Esophagus mucosa (tissue), 1 donor: ENCODE measurements around the gene SLC2A1. TPM values are rescaled to one million over a fixed set of nuclear protein-coding genes. Genes with fewer than 3 reads are reported as not detected.

Experiments
- ATAC-seq: fragments of 200-7000 bp; cut with Tn5 transposase; one replicate; pipeline ENCODE4 v1.9.1; 2020
- total RNA-seq: library from RNA; stranded (reverse); gene quantifications from one replicate; pipeline ENCODE4 v1.2.4, GENCODE V29; 2023
- donor health status: DM: yes; HTN: yes; CAD: no.

The SLC2A1 gene
- total RNA-seq, 1 donor from 2014 or later, result 243 TPM

DNA sequence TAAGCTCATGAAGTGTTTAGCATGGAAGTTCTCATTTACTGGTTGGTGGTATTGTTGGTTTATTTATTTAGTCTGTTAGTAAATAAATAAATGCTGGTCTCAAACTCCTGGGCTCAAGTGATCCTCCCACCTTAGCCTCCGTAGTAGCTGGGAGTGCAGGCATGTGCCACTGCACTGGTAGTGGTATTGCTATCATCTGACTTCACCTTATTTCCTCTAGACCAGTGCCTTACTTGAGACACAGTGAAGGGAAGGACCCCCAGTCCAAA lies 1.4 kb upstream of the SLC2A1 start:
- ATAC-seq, result no peak

DNA sequence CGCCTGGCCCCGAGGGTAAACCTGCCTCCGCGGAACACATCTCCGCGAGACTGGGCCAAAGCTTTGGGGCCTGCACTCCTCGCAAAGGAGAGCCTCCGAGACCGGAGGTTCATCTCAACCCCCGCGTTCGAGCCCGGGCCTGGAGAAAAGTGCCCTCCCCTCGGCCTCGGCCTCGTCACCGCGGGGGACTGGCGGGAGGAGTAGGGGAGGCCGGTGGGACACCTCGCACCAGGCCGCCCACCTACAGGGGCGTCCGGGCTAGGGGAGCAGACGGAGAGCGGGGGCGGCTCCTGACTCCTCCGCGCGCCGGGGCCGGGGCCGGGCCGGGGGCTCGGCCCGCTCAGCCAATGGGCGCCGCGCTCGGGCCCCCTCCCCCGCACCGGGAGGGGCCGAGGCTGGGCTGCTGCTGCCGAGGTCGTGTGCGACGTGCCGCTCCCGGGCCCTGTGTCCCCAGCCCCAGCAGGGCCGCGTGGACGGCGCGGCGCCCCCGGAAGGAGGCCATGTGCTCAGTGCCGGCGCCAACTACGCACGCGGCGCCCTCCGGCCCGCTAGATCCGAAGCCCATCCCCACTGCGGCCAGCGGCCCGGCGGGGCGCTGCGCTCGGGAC lies 684 bp downstream of the SLC2A1 start:
- peak; percentile 25 for ATAC-seq

DNA sequence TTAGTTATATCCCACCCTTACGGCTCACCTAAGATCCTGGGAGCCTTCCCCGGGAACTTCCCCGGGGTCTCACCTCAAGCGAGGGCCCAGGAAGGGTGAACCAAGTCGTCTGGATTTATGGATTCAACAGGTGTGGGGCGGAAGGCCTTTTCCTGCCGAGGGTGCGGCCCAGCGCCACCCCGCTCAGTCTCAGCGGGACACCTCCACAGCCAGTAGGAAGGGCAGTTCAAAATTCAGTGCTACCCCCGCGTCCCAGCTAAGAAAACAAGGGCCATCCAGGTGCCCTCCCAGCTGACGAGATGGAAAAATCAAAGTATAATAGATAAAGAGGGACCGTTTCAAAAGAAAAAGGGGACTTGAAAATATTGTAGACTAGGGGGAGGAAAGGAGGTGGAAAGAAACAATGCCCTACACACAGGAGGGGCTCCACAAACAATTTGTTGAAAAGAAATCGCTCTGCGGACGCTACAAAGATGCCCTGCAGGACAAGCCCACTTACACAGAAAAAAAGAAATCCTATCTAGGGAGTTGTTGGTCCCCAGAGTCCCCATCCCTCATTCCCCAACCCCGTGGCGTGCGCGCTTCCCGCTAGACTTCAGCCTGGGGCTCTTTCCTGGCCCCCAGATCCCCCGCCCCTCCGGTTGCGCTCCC lies 1.3 kb downstream of the SLC2A1 start:
- ATAC-seq, result peak; percentile 1

DNA sequence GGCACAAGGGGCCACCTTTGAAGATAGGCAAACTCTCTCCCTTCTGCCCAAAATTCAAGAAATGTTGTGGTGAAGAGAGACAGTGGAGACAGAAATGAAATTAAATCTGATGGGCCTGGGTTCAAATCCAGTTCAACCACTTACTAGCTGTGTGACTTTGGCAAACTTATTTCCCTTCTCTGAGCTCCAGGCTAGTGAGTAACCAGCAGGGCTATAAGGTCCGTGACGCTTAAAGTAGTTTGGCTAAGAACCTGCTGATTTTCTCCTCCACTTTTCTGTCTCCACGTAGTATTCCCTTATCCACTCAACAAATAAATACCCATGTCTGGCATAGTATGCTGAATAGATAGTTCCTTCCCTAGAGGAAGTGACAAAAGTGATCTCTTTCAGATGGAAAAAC lies 1.9 kb downstream of the SLC2A1 start:
- ATAC-seq, result no peak

DNA sequence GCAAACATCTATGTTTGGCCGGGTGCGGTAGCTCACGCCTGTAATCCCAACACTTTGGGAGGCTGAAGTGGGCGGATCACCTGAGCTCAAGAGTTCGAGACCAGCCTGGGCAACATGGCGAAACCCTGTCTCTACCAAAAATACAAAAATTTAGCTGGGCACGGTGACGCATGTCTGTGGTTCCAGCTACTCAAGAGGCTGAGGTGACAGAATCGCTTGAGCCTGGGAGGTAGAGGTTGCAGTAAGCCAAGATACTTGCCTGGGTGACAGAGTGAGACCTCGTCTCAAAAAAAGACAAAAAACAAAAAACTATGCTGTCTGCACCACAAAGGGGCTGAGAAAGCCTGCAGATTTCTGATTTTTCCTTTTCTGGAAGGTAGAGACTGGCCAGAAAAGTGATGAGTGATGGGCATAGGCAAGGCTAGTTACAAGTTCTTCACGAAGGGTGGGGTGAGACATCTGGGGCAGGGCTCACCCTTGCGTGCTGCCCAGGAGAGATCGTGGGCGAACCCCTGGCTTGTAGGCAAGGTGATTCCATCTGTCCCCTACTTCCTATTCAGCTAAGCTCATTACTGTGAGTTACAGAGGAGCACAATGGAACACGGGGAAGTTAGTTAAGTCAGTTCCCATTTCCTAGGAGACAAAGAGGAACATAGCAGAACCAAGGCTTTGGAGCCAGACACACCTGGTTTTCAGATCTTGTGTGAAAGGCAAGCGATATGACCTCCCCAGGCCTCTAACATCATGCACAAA lies 3.2 kb downstream of the SLC2A1 start:
- no peak for ATAC-seq

DNA sequence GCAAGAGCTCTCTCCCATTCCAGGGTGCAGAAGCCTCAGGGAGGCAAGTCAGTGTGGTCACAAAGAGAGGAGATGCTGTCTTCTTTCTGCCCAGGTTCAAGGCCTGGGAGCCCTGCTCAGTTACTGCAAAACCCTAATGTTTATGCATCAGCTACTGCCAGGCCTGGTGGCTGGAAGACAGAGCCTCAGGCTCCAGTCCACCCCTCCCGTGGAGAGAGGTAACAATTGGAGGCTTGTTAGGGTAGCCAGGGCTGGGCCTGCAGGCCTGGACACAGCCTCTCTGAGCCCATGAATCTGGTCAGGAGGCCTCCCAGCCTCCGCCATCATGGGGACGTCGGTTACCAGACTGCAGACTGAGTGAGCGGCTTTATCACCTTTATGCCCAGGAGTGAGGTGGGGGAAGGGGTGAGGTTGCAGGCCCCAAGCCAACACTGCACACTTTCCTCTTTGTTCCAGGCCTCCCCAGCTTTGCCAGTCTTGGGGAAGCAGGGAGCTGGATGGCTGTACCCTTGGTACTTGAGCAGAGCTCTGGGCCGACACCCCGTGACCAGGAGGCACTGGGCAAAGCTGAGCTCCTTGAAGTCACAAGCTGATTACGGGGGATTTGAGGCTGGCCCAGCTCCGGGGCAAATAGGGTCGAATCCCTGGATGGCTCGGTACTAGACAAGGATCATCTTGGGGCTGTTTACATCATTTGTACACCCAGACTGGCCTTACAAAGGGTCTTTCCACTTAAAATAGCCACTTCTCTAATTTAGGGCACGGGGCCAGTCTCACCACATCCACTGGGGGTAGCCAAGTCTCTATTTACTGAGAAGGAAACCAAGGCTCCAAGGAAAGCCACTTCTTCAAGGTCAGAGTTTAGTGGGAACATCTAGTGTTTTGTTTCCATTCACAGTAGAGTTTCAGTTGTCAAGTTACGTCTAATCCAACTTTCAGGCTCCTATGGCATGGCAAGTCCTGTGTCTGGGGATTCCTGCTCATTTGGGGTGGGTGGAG lies 5.2 kb downstream of the SLC2A1 start:
- ATAC-seq, result peak; percentile 6

DNA sequence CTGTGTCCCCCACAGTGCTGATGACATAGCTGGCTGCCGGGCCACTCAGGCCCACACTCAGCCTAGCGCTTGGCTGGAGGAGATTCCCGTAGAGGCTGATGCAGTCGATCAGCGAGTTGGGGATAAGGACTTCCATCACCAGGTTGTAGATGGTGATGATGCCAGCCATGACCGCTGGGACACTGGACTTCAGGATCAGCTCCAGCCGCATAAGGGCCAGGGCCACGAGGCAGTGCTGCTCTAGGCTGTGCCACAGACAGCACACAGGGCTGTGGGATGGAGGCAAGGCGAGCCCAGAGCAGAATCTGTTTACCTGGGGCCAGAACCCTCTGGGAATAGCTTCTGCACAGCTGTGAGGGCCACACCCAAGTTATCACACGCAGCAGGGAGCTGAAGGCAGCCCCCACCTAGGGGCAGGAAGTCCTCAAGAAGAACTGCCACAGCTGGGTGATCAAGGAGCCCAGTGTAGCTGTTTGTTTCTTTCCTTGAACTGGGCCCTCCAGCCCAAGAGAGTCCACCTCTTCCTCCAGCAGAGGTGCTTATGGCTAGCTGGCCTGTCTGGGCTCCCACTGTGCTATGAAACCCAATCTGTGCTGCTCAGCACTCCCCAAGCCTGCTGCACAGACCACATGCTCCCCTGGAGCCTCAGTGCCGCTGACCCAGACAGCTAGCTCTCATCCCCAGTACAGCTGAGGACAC lies 6.2 kb downstream of the SLC2A1 start:
- ATAC-seq, result peak; percentile 16

DNA sequence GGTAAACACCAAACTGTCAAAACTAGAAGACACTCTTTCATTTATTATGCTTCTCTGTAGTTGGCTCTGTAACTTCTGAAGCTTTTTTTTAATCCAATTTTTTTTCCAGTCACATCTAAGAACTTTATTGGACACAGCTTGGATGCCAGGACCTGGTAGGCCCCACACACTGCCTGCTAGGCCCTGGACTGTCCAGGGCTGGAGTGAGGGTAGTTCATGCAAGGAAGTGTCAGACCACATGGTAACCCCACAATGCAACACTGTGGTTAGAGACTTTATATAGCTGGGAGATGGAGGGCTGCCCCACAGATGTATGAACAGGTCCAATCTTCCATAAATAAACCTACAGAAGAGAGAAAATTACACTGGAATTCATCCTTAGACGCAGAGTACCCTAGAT lies 7.1 kb downstream of the SLC2A1 start:
- ATAC-seq, result no peak

DNA sequence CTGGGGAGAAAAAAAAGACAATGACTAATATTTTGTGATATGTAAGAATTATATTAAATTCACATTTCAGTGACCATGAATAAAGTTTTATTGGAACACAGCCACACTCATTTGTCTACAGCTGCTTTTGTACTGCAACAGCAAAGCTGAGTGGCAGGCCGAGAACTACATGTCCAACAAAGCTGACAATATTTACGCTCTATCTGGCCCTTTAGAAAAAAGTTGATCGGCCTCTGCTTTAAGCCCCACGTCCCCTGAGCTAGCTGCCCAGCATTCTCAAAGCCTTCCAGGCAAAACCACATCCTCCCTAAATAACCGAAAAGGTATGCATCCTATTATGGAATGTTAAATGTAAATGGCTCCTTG lies 8.6 kb downstream of the SLC2A1 start:
- ATAC-seq, result no peak

DNA sequence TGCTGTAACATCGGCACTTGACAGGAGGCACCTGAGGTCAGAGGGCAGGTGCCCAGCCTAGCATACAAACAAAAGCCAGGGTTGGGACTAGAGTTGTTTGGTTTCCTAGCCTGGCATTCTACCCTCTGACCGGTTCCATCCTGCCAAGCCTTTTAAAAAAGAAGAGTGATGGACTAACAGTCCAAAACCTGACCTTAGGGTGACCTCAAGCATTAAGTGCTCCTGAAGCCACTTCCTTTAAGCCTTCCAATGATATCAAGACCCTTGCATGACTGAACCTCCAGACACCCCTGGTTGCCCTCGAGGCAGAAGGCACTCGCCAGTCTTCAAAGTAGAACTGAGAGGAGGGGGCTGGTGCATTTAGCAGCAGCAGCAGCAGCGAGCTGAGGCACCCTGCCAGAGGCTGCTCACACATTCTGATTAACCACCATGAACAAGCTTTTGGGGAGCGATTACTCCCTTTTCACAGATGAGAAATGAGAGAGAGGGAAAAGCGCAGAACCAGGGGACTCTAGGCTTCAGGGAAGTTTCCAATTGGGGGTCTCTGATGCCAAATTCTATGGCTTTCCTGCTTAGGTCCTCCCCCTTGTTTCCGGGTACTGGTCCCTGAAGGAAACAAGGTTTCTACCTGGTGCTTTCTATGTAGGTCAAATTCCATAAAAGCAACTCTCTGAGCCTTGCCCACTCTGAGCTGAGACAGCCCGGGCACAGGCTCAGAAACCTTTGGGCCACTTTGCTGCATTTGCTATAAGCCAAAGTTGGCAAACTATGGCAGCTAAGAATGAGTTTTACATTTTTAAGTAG lies 9.2 kb downstream of the SLC2A1 start:
- no peak for ATAC-seq

DNA sequence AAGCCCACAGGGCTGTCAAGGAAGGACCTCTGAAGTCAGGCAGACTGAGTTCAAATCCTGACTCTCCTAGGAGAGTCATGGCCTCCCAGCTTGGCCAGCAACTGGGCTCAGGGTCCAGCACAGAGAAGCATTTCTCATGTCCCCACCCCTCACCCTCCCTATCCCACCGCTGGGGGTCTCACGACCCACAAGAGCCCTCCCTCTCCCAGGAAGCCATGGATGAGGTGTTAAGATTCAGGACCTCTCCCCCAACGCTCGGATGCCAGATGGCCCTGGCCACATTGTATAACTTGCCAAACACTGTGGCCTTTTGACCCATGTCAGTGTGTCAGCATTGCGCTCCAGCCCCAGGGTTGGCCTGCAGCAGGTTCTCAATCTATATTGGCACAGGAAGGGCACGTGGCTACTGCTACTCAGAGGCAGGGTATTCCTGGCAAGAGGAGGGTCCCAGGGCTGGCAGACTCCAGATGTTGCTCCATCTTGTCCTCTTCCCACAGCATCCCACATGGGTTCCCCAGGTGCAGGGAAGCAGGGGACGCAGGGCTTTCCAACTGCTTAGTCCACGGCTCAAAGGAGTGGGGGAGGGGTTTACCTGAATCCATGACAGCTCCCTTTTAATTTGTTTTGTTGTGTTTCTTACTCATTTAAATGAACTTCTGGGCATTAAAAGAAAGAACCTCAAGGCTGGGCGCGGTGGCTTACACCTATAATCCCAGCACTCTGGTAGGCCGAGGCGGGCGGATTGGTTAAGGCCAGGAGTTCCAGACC lies 10.5 kb downstream of the SLC2A1 start:
- no peak for ATAC-seq

DNA sequence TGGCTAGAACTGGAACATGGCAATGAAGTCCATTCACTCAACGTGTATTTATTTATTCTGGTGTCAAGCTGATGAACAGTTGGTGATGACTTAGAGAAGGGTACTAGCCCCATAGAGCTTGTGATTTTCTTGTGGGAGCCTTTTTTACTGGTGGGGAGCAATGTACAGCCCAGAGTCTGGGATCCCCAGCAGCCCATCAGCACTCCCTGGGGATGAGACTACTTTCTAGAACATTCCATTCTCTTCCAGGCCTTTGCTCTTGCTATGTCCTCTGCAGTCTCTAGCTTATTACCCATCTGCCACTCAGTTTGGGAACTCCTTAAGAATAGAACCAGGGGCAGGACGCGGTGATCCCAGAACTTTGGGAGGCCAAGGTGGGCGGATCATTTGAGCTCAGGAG lies 11.6 kb downstream of the SLC2A1 start:
- ATAC-seq, result no peak

DNA sequence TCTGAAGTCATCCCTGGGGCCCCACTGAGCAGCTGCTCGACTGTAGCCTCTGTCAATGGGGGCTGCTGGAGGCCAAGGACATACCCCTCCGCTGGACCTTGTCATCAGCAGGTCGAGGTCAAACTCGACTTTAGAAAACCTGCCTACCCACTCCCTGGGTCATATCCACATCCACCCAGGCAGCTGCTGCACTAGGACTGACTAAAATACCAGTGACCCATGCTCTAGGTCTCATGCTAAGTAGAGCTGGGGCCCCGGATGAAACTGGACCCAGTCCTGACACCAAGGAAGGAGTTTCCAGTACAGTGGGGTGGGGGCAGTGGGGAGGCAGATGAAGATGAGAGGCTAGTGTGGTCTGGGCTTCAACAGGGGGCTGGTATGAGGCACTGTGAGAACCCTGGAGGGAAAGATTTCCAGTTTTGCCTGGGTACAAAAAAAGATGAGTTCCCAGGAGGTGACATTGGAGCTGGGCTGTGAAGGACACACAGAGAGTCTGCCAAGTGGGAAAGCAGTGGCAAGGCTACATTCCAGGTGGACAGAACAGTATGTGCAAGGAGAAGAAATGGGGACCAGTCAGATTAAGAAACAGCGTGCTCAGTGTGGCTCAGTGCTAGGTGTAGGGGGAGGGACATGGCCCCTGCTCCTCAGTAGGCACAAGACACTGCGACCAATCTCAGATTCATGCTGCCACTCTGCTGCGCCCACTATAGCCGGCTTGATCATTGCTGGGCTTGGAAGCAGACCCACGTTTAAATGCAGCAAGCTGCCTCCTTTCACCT lies 12.4 kb downstream of the SLC2A1 start:
- ATAC-seq, result no peak

DNA sequence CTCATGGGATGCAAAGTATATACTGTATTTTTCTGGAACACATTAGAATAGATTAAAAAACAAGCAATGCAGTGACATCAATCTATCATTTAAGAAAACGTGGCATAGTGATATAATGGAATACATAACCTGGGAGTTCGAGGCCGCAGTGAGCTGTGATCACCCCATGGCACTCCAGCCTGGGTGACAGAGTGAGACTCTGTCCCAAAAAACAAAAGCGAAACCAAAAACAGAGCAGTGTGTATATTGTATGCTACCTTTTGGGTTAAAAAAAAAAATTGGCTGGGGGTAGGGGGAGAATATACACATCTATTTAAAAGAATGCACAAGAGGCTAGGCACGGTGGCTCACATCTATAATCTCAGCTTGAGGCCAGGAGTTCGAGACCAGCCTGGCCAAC lies 13.5 kb downstream of the SLC2A1 start:
- no peak for ATAC-seq

DNA sequence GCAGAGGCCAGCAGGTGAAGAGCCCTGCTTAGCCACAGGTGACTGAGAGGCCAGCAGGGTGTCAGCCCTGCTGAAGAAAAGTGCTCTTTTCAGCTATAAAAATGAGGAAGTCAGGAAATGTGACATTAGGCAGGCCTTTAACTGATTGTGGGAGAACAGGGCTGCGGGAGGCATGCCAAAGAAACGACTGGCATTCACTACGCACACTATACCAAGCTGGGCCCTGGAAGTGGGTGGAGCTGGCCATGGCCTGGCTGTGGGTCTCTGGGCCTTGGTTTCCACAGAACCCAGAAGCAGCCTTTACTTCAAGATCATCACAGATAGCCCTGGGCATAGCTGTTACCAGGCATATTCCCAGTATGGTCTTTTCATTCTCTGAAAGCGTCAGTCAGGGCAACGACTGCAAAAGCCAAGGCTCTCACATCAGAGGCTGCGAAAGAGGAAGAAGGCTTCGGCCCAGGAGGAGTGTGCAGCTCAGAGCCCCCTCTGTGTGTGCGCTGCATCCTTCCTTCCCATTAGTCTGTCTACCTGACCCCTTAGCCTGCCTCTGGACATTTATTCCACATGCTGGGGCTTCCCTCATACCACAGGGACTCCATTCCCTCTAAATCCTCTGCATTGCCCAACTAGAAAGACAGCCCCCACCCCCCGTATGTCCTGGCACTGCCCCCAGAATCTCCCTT lies 14.3 kb downstream of the SLC2A1 start:
- no peak for ATAC-seq

DNA sequence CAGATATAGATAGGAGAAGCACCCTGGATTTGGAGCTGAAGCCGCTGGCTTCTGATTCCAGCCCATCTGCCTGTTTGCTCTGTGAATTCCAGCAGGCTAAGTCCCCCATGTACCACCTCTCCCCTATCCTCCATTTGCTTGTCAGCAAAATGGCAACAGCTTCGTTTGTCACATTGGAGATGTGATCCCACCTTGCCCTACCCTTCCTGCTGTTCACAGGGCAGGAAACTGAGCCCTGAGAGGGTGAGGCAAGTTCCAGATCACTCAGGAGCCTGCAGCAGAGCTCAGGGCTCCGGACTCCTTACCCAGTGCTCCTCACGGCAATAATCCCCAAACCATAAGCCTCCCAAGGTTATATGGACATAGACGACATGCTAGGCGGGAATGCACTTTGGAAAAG lies 14.9 kb downstream of the SLC2A1 start:
- no peak for ATAC-seq

DNA sequence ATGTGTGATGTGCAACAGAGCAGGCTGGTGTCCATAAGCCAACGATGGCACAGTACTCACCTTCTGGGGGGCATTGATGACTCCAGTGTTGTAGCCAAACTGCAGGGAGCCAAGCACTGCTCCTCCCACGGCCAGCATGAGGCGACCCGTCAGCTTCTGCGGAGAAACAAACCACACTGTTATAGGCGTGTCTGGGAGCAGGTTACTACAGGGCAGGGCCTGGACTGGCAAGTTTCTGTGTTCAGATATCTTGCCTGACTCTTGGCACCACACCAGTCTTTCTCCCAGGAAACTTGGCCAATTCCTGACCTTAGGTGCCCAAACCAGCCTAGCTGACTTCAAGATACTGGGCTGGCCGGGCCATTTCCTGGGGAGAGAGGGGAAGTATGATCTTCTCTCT lies 15.5 kb downstream of the SLC2A1 start:
- peak; percentile 71 for ATAC-seq

DNA sequence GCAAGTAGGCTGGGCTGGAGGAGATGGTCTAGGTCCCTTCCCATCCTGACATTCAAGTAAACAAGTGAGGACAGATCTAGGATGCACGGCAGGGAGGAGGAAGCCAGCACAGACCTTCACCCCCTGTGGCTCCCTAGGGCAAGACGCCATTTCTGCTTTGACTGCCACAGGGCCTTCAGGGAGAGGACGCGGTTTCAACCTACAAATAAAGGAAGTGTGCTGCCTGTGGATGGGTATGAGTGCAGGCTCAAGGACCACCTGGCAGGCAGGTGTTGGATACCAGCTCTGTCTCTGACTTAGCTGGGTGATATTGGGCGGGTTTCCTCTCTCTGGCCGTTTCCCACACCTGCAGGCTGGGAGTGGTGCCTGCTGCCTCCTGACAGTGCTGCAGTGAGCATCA lies 16.2 kb downstream of the SLC2A1 start:
- ATAC-seq, result no peak

DNA sequence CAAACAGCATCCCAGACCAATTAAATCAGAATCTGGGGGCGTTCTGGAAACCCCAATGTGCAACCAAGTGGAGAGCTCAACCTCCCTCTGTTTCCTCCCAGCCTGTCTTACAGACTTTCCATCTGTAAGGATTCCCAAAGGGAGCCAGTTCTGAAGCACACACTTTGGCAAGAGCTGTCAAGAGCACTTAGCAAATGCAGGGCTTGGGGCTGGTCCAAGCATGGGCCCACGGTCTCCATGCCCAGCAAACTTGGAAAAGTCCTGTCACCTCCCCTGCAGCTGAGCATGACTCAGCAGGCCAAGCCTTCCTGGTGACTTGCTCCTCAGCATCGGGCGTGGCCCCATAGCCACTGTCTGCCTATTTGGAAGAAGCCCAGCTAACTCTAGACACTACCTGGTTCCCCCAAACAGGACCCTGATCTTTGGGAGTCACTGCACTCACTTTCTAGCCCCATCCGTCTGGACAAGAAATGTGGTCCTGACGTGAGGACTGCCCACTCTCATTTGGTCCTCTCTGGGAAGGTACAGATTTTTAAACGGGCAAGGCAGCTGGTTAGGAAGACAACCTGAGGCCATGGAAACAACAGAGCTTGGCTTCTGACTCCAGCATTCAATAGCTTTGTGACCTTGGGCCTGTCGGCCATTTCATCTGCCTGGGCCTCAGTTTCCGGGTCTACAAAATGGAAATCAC lies 16.9 kb downstream of the SLC2A1 start:
- ATAC-seq, result peak; percentile 53
